Hepatocyte (in vitro differentiated cells): ENCODE results near the gene PI4KA. TPM values are rescaled to one million over a fixed set of nuclear protein-coding genes. Genes with fewer than 3 reads are reported as not detected.

ENCODE experiments used
- DNase-seq: peaks from one replicate; pipeline ENCODE4 v3.0.0-alpha.2; 2016; ENCODE audit warnings: low spot score
- H2AFZ ChIP-seq: fragments of 200-600 bp; sonication (generic); 2 replicates; pipeline ENCODE4 v1.6.0; 2016; ENCODE audit warnings: antibody characterized with exemption, mild to moderate bottlenecking
- H3K27ac ChIP-seq: fragments of 200-600 bp; sonication (generic); 2 replicates; pipeline ENCODE4 v1.5.1; 2016; ENCODE audit warnings: mild to moderate bottlenecking
- H3K27me3 ChIP-seq: fragments of 200-600 bp; sonication (generic); 2 replicates; pipeline ENCODE4 v1.6.1; 2016
- H3K36me3 ChIP-seq: fragments of 200-600 bp; sonication (generic); replicated peaks from 2 replicates; pipeline ENCODE4 v1.5.1; 2016; ENCODE audit warnings: low read depth; ENCODE audit not compliant: insufficient read depth
- H3K4me1 ChIP-seq: fragments of 200-600 bp; sonication (generic); 2 replicates; pipeline ENCODE4 v1.5.1; 2016; ENCODE audit warnings: mild to moderate bottlenecking, moderate library complexity; ENCODE audit not compliant: insufficient read depth
- H3K4me2 ChIP-seq: fragments of 200-600 bp; sonication (generic); 2 replicates; pipeline ENCODE4 v1.6.0; 2016
- H3K4me3 ChIP-seq: fragments of 200-600 bp; sonication (generic); 2 replicates; pipeline ENCODE4 v1.5.1; 2016; ENCODE audit warnings: mild to moderate bottlenecking
- H3K79me2 ChIP-seq: fragments of 200-600 bp; sonication (generic); 2 replicates; pipeline ENCODE4 v1.6.0; 2017; ENCODE audit warnings: mild to moderate bottlenecking
- H3K9me2 ChIP-seq: fragments of 200-600 bp; sonication (generic); replicated peaks from 2 replicates; pipeline ENCODE4 v1.6.0; 2017; ENCODE audit warnings: mild to moderate bottlenecking; ENCODE audit not compliant: insufficient read depth
- H3K9me3 ChIP-seq: fragments of 200-600 bp; sonication (generic); 2 replicates; pipeline ENCODE4 v1.5.1; 2016; ENCODE audit warnings: low read depth, mild to moderate bottlenecking
- H4K20me1 ChIP-seq: fragments of 200-600 bp; sonication (generic); 2 replicates; pipeline ENCODE4 v1.6.0; 2016; ENCODE audit warnings: mild to moderate bottlenecking; ENCODE audit not compliant: insufficient read depth, poor library complexity, severe bottlenecking
- CTCF ChIP-seq: fragments of 200-600 bp; sonication (generic); IDR thresholded peaks from 2 replicates; pipeline ENCODE4 v1.5.1; 2016; ENCODE audit warnings: antibody characterized with exemption, mild to moderate bottlenecking; ENCODE audit not compliant: poor library complexity
- EZH2 ChIP-seq: fragments of 200-600 bp; sonication (generic); IDR thresholded peaks from 2 replicates; pipeline ENCODE4 v1.6.1; 2016; ENCODE audit warnings: antibody characterized with exemption, mild to moderate bottlenecking, borderline replicate concordance
- EZH2phosphoT487 ChIP-seq: fragments of 200-600 bp; sonication (generic); IDR thresholded peaks from one replicate; pipeline ENCODE4 v1.6.1; 2018; ENCODE audit warnings: antibody characterized with exemption, mild to moderate bottlenecking, low read depth, moderate library complexity; ENCODE audit not compliant: unreplicated experiment, severe bottlenecking
- WGBS: methylation state at CpG from one replicate; pipeline ENCODE4 v1.1.6; 2016; ENCODE audit warnings: low lambda C conversion rate; ENCODE audit errors: missing lambda C conversion rate; 5-methylcytosine and 5-hydroxymethylcytosine counted together
- polyA plus RNA-seq: library from polyadenylated mRNA; unstranded; fragments of >200 nt; fragmentation: Nextera tagmentation; extraction: Ambion mirVana; gene quantifications from 2 replicates; pipeline ENCODE4 v1.2.1, GENCODE V29; 2016
- total RNA-seq: library from RNA; depleted of rRNA; stranded (reverse); fragments of >200 nt; gene quantifications from 2 replicates; pipeline ENCODE4 v1.2.3, GENCODE V29; 2014

Gene PI4KA
- total and polyA plus RNA-seq, 2 experiments from 2014 or later: 59.1 to 75.7 TPM

- Histone ChIP-seq H3K4me3 (no peak overlapping the region), H3K4me2 (no peak overlapping the region), H3K36me3 (no peaks in the 10 kb centered on the region), H3K4me1 (no peaks in the 10 kb centered on the region), H2AFZ (no peak overlapping the region), H3K9me3 (no peaks in the 10 kb centered on the region), H4K20me1 (no peaks in the 10 kb centered on the region), H3K27me3 (no peaks in the 10 kb centered on the region), H3K9me2 (no peaks in the 10 kb centered on the region), H3K27ac (no peak overlapping the region), H3K79me2 (no peaks in the 10 kb centered on the region)
- TF ChIP-seq CTCF: no peak
- no peak for TF ChIP-seq EZH2phosphoT487
- no peak for TF ChIP-seq EZH2
- 60% methylated on average over 5 of the region's 5 CpGs for WGBS
- DNase-seq: no peak
These were observed 185.1 kb downstream of the PI4KA start for GRCh38 chr22:20673295-20674195.

- Histone ChIP-seq H3K4me2 (no peak overlapping the region), H3K27me3 (no peaks in the 10 kb centered on the region), H4K20me1 (no peaks in the 10 kb centered on the region), H3K36me3 (no peaks in the 10 kb centered on the region), H3K4me1 (no peaks in the 10 kb centered on the region), H3K9me2 (no peaks in the 10 kb centered on the region), H3K4me3 (no peak overlapping the region), H3K27ac (no peak overlapping the region), H3K9me3 (no peaks in the 10 kb centered on the region), H2AFZ (no peak overlapping the region), H3K79me2 (no peaks in the 10 kb centered on the region)
- no peak for TF ChIP-seq EZH2phosphoT487
- TF ChIP-seq EZH2: no peak
- no peak for TF ChIP-seq CTCF
- WGBS: 81% methylated on average over 3 of the region's 3 CpGs
- DNase-seq: no peak
These were observed 185.9 kb downstream of the PI4KA start for GRCh38 chr22:20672732-20673131.

GRCh38 chr22:20672082-20672424 is 186.6 kb downstream of the PI4KA start:
- H4K20me1 ChIP-seq: no peaks in the 10 kb centered on the region
- no peaks in the 10 kb centered on the region for H3K79me2 ChIP-seq
- H3K4me3 ChIP-seq: no peak overlapping the region
- TF ChIP-seq EZH2phosphoT487 (no peak), CTCF (no peak), EZH2 (no peak)
- no peaks in the 10 kb centered on the region for H3K9me2 ChIP-seq
- 92% methylated on average over 5 of the region's 5 CpGs for WGBS
- H3K9me3 ChIP-seq: no peaks in the 10 kb centered on the region
- H2AFZ ChIP-seq: no peak overlapping the region
- H3K36me3 ChIP-seq: no peaks in the 10 kb centered on the region
- H3K4me2 ChIP-seq: no peak overlapping the region
- H3K27me3 ChIP-seq: no peaks in the 10 kb centered on the region
- H3K4me1 ChIP-seq: no peaks in the 10 kb centered on the region
- H3K27ac ChIP-seq: no peak overlapping the region
- no peak for DNase-seq
